Muscle layer of duodenum (tissue), 2 donors: ENCODE data around the gene SWSAP1.
A peak's percentile ranks its signal among the peaks of the same experiment; 100 is the strongest.
"Not testable (repeated sequence)": the region's sequence is repeated elsewhere in the genome, so short reads cannot be mapped to it uniquely, and the experiment has no call there.

Experiments
- H3K27ac ChIP-seq: one replicate; pipeline ENCODE4 v1.7.0; 2013; ENCODE audit warnings: mild to moderate bottlenecking, low read length
- H3K27me3 ChIP-seq: one replicate; pipeline ENCODE4 v1.7.0; 2013; ENCODE audit warnings: low read depth, mild to moderate bottlenecking, control low read depth, low read length
- H3K36me3 ChIP-seq, 2 donors: one replicate each; pipeline ENCODE4 v1.7.0; 2013; ENCODE audit warnings: low read length in 2 of 2, control low read depth in 1 of 2, mild to moderate bottlenecking in 1 of 2; ENCODE audit not compliant: insufficient read depth in 2 of 2, control insufficient read depth in 1 of 2
- H3K4me1 ChIP-seq, 2 donors: one replicate each; pipeline ENCODE4 v1.7.0; 2013; ENCODE audit warnings: low read length in 2 of 2, mild to moderate bottlenecking in 2 of 2, control low read depth in 1 of 2, moderate library complexity in 1 of 2; ENCODE audit not compliant: insufficient read depth in 2 of 2, control insufficient read depth in 1 of 2
- H3K4me3 ChIP-seq, 2 donors: one replicate each; pipeline ENCODE4 v1.7.0; 2013; ENCODE audit warnings: low read length in 2 of 2, low read depth in 1 of 2, mild to moderate bottlenecking in 1 of 2
- H3K9me3 ChIP-seq, 2 donors: one replicate each; pipeline ENCODE4 v1.7.0; 2013; ENCODE audit warnings: low read length in 2 of 2, control low read depth in 1 of 2, mild to moderate bottlenecking in 1 of 2; ENCODE audit not compliant: control insufficient read depth in 1 of 2
- donor health status: healthy.

Gene SWSAP1

DNA sequence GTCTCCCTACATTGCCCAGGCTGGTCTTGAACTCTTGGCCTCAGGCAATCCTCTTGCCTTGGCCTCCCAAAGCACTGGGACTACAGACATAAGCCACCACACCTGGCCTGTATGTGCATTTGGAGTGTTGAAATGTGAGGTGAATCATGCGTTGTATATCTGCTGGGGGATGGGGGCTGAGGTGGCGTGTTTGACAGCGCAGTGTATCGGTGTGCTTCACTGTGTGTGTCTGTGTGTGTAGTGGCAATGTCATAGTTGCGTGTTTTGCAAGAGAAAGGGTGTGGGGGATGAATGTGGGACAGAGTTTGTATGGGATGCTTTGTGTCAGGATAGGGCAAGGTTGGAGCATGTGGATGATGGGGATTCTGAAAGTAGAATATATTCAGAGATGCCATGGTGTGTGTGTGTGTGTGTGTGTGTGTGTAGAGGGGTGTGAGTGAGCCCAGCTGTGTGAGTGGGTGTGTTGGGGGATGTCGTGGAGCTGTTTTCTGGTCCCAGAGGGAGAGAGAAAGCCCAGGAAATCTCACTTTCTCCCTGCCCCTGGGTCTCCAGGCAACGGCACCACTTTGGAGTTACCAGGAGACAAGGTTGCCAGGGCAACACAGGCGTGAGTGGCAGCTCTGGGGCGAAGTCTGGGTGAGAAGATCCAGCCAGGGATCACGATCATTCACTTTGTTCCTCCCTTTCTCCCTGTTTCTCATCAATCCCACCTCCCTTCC is 1.1 kb upstream of the SWSAP1 start:
- H3K9me3 ChIP-seq = no peaks in the 10 kb centered on the region
- peaks cover 0 to 6% of the 10 kb centered on the region in 2 donors for H3K36me3 ChIP-seq
- H3K27ac ChIP-seq = no peak overlapping the region
- no peaks in the 10 kb centered on the region for H3K27me3 ChIP-seq
- peaks cover 17 to 35% of the 10 kb centered on the region in 2 donors for H3K4me1 ChIP-seq
- no peak overlapping the region for H3K4me3 ChIP-seq

DNA sequence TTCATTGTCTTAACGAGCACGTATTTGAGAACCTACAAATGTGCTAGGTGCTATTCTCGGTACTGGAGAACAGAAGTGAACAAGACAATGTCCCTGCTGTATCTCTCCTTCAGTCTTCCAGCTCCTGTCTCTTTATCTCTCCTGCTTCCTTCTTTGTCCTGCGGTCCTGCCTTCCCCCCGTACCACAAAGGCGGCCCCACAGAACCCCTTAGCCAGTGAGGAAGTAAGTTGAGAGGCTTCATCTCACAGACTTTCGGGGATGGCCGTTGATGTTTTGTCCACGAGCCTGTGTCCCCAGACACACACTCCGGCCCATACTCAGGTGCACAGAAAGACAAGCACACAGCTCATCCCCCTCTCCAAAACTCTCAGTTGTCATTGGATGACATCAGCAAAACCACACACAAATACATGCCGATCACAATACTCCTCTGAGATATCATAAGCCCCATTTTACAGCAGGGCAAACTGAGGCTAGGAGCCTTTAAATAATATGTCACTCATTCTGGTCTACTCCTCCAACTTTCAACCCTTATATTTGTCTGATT is 507 bp upstream of the SWSAP1 start:
- Histone ChIP-seq H3K4me3 (peak overlapping the region; percentile 70 to 83), H3K27ac (peak overlapping the region; percentile 53), H3K36me3 (peaks cover 0 to 8% of the 10 kb centered on the region in 2 donors), H3K27me3 (no peaks in the 10 kb centered on the region), H3K4me1 (peaks cover 17 to 39% of the 10 kb centered on the region in 2 donors), H3K9me3 (no peaks in the 10 kb centered on the region)

DNA sequence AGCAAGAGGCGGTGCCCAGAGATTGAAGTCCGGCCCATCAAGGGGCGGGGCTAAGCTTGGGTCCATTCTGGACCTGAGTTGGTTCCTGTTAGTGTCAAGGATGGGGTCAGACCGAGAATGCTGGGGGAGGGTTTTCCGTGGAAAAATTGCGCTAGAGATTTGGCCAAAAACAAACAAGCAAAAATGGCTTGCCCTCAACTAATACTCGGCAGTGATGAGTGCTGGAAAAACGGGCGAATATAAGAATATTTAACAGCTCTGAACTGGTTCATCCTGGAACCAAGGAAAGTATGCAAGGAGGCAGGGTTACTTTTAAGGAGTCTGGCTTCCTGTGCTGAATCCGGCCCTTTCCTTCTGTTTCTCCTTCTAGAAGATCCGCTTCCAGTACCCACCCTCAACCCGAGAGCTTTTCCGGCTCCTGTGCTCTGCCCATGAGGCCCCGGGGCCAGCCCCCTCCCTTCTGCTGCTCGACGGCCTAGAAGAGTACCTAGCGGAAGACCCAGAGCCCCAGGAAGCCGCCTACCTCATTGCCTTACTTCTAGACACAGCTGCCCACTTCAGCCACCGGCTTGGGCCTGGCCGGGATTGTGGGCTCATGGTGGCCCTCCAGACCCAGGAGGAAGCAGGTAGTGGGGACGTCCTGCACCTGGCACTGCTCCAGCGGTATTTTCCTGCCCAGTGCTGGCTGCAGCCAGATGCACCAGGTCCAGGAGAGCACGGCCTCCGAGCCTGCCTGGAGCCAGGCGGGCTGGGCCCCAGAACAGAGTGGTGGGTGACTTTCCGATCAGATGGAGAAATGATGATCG is 880 bp downstream of the SWSAP1 start:
- H3K4me3 ChIP-seq = peak overlapping the region; percentile 70 to 83
- no peaks in the 10 kb centered on the region for H3K27me3 ChIP-seq
- H3K4me1 ChIP-seq = peaks cover 17 to 43% of the 10 kb centered on the region in 2 donors
- peak overlapping the region; percentile 94 for H3K27ac ChIP-seq
- H3K9me3 ChIP-seq = no peaks in the 10 kb centered on the region
- H3K36me3 ChIP-seq = peaks cover 0 to 8% of the 10 kb centered on the region in 2 donors

DNA sequence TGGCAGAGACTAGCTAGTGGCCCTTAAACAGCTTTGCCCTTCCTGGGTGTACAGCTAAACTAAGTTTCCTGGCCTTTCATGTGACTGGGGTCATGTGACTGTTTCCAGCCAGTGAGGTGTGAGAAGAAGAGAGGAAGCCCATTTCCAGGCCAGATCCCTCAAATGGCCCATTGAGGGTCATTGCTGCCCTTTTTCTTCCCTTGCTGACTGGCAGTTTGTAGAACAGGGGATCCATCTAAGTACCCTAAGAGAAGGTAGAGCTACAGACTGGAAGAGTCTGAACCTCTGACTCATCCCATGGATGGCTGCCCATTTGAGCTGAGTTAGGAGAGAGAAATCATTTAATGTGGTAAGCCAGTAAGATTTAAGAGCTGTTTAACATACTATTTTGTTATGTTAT is 2.8 kb downstream of the SWSAP1 start:
- H3K36me3 ChIP-seq = peaks cover 0 to 8% of the 10 kb centered on the region in 2 donors
- no peak overlapping the region for H3K4me3 ChIP-seq
- H3K4me1 ChIP-seq = peaks cover 17 to 58% of the 10 kb centered on the region in 2 donors
- peak overlapping the region; percentile 60 for H3K27ac ChIP-seq
- H3K27me3 ChIP-seq = no peaks in the 10 kb centered on the region
- H3K9me3 ChIP-seq = no peaks in the 10 kb centered on the region

DNA sequence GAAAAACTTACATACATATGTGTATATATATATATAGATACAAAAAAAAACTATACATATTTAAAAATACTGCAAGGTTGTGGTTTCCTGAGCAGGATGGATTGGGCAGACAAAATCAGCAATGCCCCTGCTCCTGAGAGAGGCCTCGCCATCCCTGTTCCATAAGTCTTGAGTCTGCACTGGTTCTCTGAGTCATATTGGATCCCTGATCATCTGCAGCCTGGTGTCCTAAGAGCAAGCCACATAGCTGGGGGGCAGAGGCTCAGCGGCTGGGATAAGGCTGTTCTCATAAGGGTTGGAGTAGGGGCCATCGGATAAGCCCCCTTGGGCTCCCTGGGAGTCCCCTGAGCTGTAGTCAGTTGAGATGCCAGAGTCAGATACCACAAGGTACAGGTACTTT is 3.3 kb downstream of the SWSAP1 start:
- H3K36me3 ChIP-seq = peaks cover 0 to 8% of the 10 kb centered on the region in 2 donors

DNA sequence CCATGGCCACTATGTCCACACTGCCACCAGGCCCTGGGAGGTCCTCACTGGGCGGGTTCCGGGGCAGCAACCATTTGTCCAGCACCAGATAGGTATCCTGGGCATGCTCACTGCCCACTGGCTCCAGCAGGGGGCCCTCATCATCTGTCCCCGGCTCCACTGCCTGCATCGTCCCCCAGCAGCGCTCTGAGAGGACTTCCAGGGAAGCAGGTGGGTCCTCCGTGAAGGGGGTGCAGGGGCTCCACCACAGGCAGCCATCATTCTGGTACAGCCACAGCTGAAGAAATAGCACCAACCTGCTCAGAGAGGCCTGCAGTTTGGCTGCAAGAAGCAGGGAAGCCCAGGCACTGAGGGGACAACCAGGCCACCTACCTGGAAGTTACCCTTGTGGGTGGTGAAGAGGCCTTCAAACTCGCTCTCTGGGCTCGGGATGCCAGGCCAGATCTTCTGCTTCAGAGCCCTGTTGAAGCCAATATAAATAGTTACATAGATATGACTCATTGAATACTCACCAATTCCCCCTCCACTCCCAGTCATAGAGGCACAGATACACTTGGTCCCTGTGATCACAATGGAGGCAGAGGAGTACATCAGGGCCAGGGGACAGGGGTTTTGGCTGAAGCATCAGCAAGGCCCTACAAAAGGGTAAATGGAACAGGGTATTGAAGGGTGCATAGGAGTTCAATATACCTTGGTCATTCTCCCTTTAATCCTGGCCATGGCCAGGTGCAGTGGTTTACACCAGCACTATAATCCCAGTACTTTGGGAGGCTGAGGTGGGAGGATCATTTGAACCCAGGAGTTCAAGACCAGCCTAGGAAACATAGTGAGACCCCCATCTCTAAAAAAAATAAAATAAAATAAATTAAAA is 4.1 kb downstream of the SWSAP1 start:
- Histone ChIP-seq H3K9me3 (no peaks in the 10 kb centered on the region), H3K36me3 (peaks cover 0 to 8% of the 10 kb centered on the region in 2 donors), H3K4me1 (peaks cover 17 to 66% of the 10 kb centered on the region in 2 donors), H3K4me3 (no peak overlapping the region), H3K27me3 (peaks cover 3% of the 10 kb centered on the region), H3K27ac (no peak overlapping the region)

More for the DNA sequence above, 3.3 kb downstream of the SWSAP1 start:
- Histone ChIP-seq H3K9me3 (no peaks in the 10 kb centered on the region), H3K4me3 (no peak overlapping the region), H3K27ac (peak overlapping the region; percentile 60), H3K4me1 (peaks cover 17 to 60% of the 10 kb centered on the region in 2 donors), H3K27me3 (peaks cover 2% of the 10 kb centered on the region)

DNA sequence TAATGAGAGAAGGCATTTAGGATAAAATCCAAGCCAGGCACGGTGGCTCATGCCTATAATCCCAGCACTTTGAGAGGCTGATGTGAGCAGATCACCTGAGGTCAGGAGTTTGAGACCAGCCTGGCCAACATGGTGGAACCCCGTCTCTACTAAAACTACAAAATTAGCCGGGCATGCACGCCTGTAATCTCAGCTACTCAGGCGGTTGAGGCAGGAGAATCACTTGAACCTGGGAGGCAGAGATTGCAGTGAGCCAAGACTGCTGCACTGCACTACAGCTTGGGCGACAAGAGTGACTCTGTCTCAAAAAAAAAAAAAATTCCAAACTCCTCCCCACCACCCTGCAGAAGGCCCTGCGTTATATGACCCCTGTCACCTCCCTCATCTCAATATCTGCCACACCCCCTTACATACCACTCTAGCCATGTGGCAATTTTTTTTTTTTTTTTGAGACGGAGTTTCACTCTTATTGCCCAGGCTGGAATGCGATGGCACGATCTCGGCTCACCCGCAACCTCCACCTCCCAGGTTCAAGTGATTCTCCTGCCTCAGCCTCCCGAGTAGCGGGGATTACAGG is 4.9 kb downstream of the SWSAP1 start:
- H3K4me3 ChIP-seq, H3K36me3 ChIP-seq, H3K27me3 ChIP-seq, H3K9me3 ChIP-seq, H3K27ac ChIP-seq: not testable (repeated sequence)
- H3K4me1 ChIP-seq = peaks cover 12 to 66% of the 10 kb centered on the region in 2 donors

DNA sequence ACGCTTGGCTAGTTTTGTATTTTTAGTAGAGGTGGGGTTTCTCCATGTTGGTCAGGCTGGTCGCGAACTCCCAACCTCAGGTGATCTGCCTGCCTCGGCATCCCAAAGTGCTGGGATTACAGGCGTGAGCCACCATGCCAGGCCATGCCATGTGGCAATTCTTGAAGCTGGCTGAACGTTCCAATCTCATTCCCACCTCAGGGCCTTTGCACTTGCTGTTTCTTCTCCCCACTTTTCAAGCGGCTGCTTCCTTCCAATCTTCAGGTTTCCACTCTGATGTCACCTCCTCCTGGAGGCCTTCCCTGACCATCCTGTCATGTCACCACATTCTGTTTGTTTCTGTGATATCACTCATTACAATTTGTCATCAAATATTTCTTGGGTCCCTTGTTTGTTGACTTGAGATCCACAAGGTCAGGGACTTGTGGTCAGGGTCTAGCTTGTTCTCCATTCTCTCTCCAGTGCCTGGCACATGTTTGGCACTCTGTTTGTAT is 5.4 kb downstream of the SWSAP1 start:
- no peak overlapping the region for H3K27ac ChIP-seq

DNA sequence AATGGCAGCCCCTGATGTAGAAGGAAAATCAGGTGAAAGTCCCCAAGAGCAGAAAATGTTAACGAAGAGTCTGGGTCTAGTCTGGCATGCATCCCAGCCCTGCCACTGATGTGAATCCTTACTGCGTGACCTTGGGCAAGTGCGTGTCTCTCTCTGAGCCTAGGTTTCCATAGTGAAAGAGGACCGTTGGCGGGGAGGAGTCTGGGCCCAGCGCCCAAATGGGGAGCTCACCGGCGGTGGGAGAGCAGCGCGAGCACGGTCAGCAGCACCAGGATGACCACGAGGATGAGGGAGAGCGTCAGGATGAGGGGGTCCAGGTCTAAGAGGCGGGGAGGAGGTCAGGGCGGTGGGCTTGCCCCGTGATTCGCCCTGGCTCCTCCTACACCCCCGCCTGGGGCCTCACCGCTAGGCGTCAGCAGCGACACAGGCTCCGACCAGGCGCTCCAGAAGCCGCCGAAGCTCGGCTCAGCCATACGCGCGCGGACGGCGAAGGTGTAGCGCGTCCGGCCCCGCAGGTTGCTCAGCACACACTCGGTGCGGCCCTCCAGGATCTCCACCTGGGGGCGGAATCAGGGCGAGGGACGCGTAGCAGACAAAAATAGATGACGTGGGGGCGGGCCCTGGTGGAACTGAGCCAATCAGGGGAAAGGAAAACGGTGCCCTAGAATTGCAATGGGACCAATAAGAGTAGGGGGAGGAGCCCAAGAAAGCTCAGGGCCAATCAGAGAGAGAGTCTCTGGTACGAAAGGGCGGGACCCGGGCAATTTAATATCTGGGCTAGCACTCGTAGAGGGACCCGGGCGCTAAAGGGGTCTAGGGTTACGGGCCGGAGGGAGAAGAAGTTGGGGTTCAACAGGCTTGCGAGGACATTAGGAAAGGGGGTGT is 6.4 kb downstream of the SWSAP1 start:
- peaks cover 7 to 59% of the 10 kb centered on the region in 2 donors for H3K4me1 ChIP-seq

More for the DNA sequence above, 5.4 kb downstream of the SWSAP1 start:
- Histone ChIP-seq H3K36me3 (peaks cover 0 to 8% of the 10 kb centered on the region in 2 donors), H3K27me3 (peaks cover 3% of the 10 kb centered on the region), H3K9me3 (no peaks in the 10 kb centered on the region), H3K4me3 (peak overlapping the region; percentile 66 to 79), H3K4me1 (peaks cover 12 to 65% of the 10 kb centered on the region in 2 donors)

More for the DNA sequence above, 6.4 kb downstream of the SWSAP1 start:
- Histone ChIP-seq H3K36me3 (peaks cover 0 to 8% of the 10 kb centered on the region in 2 donors), H3K4me3 (peak overlapping the region; percentile 66 to 79), H3K9me3 (no peaks in the 10 kb centered on the region), H3K27ac (peak overlapping the region; percentile 70), H3K27me3 (peaks cover 3% of the 10 kb centered on the region)
